Right ventricle myocardium inferior (tissue), 1 donor: ENCODE data around the gene CD47. TPM values are rescaled to one million over a fixed set of nuclear protein-coding genes. Genes with fewer than 3 reads are reported as not detected.

Source experiments
- ATAC-seq: fragments of 200-7000 bp; cut with Tn5 transposase; one replicate; pipeline ENCODE4 v1.9.1; 2020; ENCODE audit warnings: mild to moderate bottlenecking, moderate library complexity
- DNase-seq: peaks from one replicate; pipeline ENCODE4 v3.0.0; 2021; ENCODE audit errors: missing footprints
- intact Hi-C: fragments of 100-400 bp; cut with DNase I; formaldehyde crosslinking; loops from one replicate; pipeline ENCODE4 v1.11.0; 2022
- total RNA-seq: library from RNA; stranded (reverse); fragmentation: NEBNext Ultra II Directional; extraction: Animal tissue kit (Norgen Biotek cat#: 25700); gene quantifications from one replicate; pipeline ENCODE4 v1.2.1, GENCODE V29; 2021
- donor health status: DM: no; HTN: yes; CAD: no; lungs with severe emphysema.

CD47 gene
- total RNA-seq, 1 donor from 2014 or later: 44.2 TPM

DNA sequence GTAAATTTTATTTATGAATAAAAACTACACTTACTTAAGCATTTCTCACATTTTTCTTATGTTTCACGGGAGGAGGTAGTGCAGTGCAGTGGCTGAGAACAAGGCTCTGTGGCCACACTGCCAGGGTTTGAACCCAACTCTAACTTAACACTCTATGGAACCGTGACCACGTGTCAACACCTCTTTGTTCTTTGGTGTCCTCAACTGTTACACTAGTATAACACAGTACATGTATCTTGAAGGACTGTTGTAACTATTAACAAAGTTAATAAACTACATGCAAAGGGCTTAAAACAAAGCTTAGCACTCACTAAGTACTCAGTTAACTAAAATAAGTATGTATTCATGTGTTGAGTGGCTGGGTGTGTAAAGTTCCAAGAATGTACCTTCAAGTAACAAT is 19.5 kb downstream of the CD47 start:
- intact Hi-C loops: no loop called here
- ATAC-seq (no peak), DNase-seq (no peak)

DNA sequence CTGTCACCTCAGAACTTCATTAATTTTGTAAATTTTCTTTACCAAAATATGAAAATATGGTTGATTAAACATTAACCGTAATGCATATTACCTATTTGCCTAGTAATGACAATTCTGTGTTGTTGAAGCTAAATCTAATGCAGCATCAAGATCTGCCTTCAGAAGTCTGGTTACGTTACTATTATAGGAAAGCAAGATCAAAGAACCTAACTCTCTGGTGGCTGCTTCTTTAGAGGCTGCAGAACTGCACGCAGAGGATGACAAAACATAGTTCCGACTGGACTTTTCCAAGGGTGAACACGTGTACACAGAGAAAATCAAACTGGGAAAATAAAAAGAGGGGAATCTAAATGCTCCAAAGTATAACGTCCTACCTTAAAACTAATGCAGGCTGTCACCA is 20.5 kb downstream of the CD47 start:
- DNase-seq (no peak), ATAC-seq (no peak)
- intact Hi-C loops: no loop called here

DNA sequence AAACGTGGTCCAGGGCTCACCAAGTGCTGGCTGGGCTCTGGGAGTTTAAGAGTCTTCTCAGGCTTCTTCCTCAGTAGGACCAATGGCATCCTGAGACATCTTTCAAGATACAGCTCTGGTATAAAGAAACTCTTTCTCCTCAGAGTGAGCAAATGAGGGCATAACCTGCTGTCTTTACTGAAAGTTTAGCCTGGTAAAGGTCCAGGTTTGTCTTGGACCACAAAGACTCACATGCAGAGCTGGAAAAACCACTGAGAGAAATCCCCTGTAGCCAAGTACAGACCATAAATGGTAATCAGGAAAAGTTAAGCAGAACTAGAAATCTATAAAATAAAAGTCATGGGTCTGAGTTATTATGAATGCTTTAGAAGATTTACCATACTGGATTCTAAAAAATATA is 23.1 kb downstream of the CD47 start:
- no peak for DNase-seq
- intact Hi-C loops: no loop called here
- ATAC-seq: no peak

DNA sequence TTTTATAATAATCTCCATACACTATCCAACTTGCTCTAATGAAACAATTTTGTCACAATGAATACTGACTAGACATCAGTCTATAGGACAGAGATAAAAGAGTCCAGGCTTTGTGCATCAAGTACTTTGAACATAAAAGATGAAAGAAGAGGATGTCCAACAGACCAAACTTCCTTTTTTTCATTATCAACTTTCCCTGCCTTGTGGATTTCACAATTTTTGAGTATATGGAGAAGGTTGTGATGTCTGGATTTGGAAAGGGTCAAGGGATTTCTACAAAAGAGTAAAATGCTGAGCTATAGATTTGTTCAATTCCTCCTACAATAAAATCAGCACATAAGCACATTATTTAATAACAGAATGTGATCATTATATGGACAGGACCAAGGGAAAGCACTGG is 25.7 kb downstream of the CD47 start:
- no peak for DNase-seq
- ATAC-seq: no peak
- intact Hi-C loops: no loop called here

DNA sequence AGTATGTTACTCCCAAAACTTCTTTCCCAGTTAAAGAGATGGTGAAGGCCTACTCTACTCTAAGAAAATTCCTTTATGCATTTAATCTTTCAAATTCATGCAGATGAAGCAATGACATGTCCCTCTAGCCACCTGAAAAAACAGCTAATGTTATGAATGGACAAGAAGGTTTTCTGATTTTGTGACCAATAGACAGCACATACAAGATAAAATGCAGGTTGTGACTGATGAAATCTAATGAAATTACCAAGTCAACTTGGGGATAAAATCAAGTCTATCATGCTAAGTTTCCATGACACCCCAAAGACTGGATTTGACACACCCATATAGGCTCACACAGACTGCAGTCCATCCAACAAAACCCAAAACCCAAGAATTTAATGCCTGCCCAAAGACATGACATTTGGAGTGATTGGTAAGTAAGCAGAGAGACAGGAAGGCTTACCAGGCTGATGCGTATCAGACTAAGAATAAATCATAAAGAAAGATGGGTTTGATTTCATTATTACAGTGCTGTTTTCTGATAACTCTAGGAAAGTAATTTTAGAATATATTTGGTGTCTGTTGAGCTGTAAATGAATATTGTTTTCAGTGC is 26.4 kb downstream of the CD47 start:
- intact Hi-C loops: no loop called here
- ATAC-seq: no peak
- no peak for DNase-seq

DNA sequence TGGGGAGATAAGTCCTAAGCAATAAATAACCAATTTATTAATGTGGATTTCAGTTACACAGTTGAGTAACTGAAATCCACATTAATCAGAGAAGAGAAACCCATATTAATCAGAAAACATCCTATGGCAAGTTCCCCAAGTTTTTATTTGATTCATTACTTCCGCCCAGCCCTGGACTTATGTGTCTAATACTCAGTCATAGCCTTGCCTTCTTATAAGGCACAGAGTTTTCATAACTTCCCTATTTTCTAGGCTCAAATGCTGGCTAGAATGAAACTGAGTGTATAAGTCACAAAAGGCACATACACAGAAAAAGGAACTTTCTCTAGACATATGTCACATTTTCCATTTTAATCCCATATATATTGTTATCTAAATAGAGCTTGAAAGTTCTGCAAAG is 28.8 kb downstream of the CD47 start:
- ATAC-seq (no peak), DNase-seq (no peak)
- intact Hi-C loops: no loop called here

DNA sequence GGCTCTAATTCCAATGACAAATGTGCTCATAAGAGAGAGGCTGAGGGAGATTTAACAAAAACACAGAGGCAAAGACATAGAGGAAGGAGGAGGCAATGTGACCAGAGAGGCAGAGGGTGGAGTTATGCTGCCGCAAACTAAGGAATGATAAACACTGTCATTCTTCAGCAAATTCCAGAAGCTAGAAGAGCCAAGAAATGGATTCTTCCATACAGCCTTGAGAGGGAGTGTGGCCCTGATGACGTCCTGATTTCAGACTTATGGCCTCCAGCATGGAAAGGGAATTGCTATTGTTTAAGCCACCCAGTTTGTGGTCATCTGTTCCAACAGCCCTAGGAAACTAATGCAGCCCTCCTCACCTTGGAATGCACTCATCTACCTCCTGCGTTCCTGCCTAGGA is 30.5 kb downstream of the CD47 start:
- ATAC-seq (no peak), DNase-seq (no peak)
- intact Hi-C loops: no loop called here

DNA sequence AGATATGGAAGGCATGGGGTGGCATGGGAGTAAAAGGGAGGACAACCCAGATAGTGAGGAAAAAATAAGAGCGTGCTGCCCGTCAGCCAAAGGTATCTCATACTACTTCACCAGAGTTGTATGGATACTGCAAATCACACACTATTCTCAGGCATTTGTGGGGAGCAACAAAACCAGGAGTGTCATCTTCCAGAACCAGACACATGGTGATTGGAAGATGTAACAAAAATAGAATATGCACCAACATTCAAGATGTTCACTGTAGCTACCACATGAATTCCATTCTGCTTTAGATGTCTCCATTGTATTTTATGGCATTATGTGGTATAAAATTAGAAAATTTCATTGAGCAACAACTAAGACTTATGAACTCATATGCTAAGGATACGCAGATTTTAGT is 34.9 kb downstream of the CD47 start:
- DNase-seq: no peak
- intact Hi-C loops: no loop called here
- ATAC-seq: no peak

DNA sequence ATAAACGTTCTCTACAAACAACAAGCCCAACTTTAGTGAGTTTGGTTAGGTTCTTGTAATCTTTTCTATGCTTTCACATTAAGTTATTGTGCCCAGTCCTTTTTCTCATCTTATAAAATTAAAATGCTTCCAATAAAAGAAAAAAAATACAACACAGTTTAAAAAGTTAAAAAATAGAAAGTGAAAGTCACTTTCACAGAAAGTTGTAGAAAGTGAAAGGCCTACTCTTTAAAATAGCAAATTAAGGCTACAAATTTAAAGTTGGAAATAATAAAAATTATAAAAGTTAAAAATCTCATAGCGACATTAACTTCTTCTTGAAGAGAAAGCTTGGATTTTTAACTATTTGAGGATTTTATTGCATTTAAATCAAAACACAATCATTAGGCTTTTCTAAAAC is 35.9 kb downstream of the CD47 start:
- no peak for DNase-seq
- no peak for ATAC-seq
- intact Hi-C loops: no loop called here

DNA sequence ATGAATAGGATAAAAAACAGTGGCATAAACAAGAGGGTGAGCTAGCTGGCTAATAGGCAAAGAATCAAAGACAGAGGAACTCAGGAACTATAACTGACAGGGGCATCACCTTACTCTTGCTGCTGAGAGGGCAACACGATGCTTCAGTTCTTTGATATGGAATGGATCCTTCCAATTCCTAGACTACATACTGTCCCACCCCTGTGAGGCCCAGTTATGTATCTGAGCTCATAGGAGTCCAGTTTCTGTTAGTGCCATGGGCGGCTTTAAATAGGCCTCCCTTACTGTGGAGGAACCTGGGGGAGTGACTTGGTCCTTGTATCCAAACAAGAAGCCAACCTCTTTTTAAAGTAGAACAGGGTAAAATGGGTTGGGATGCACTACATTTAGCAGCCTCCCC is 37.3 kb downstream of the CD47 start:
- ATAC-seq (no peak), DNase-seq (no peak)
- intact Hi-C loops: no loop called here

DNA sequence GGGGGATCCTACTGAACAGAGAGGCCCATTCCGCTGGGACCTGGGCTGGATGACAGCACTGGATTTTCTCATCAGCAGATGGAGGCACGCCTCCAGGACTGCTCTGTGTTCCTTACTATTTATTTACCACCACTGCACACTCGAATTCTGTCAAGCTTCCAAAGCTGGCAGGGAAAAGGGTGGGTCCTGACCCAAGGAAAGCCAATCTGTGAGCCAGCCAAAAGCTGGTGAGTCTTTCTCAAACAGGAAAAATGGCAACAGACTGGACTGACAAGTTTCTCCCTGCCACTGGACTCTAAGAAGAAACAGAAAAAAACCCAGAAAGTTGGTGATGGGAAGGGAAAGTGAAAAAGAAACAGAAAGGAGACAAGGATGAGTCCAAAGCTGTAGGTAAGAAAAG is 37.8 kb downstream of the CD47 start:
- DNase-seq (no peak), ATAC-seq (peak; percentile 39)
- intact Hi-C loops: no loop called here

DNA sequence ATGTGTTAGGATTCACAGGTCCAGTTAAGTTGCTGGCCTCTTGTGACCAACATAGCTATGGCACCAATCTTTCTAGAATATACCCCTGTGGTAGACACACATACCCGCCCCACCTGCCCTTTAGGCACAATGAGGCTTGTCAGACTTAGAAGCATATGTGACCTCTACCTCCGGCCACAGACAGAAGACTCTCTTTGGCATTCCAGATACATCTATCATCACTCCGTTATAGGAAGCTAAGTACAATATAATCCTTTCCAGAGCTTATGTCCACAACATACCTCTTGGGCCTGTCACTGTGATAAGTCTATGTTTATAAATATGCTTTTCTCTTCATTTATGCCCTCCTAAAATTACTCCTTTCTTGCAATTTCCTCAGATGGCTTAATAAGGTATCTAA is 39.8 kb downstream of the CD47 start:
- intact Hi-C loops: no loop called here
- DNase-seq (no peak), ATAC-seq (no peak)

DNA sequence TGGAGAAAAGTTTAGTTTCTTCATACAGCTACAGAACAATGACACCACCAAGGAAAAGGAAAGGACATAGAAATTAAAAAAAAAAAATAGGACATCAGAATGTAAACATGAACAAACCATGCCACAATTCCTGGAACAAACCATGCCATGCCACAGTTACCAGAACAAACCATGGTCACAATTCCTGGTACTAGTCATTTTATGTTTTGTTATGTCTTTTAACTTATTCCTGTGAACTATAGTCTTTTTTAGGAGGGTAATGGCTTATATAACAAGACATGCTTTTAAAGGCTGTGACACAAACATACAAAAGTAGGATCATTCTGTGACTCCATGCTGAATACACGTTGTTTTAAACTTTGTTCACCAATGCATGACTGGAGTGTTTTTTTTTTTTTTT is 42.8 kb downstream of the CD47 start:
- DNase-seq (no peak), ATAC-seq (no peak)
- intact Hi-C loops: no loop called here

DNA sequence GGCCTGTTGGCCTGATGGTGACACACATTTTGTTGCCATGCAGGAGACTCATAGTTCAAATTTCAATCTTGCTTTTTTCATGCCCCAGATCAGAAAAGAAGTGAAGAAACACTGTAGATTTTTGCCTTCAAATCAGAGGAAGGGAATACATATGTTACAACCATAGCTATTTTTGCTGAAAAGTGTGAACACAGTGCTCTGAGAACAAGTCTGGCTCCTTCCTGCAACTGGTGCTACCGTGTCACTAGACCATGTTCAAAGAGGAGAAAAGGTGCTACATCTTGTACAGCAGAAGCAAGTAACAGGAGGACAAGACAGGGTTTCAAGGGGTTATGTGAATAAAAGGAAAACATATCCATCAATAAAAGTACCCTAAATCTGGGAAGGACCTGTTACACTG is 44.6 kb downstream of the CD47 start:
- intact Hi-C loops: no loop called here
- no peak for ATAC-seq
- DNase-seq: no peak

DNA sequence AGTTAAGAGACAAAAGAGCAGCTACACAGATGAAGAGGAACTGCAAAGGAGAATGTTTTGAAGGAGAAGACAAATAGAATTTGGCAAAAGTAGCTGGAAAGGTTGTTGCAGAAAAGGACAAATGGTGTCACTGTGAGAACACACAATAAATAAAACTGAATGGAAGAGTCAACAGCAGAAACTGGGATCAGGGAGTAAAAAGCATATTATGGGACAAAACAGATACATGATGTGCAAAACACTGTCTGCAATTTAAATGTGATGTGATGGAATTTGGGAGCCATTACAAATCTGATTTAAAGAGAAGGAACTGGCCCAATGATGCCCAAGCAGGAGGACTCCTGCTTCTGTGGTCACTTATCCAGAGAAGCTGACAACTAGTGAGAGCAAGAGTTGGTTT is 46.1 kb downstream of the CD47 start:
- ATAC-seq (no peak), DNase-seq (no peak)
- intact Hi-C loops: no loop called here

DNA sequence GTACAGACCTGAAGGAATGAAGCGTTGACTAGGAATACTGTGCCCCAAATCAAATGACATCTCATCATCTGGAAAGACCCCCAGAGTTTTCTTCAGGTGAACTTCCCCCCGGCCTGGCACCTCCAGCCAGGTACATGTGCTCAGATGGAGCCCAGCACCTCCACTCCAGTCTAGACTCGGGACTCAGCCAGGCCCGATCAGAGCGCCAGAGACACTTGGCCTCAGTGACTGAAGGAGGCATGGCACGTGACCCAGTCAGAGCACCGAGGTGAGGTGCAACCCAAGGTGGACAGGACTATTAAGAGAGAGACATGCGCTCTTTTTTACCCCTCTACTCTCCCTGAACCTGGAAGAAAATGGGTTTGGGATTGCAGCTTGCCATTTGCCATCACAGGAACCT is 48.5 kb downstream of the CD47 start:
- intact Hi-C loops: no loop called here
- DNase-seq: no peak
- no peak for ATAC-seq

DNA sequence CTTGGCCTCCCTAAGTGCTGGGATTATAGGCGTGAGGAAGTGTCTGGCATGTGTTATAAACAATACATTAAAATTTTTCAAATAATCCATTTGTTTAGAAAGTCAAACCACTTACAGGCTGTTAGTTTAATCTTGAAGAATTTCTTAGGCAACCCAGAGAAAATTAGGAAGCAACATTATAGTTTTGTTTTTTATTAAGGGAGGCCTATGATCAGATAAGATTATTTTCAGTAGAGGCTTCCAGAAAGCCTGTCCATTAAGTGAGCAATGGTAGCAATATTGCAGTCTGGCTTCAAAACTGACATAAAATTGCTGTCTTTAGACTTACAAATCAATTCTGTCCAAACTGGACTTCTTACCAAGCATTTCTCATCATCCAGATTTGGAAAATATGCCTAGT is 49.6 kb downstream of the CD47 start:
- DNase-seq: no peak
- intact Hi-C loops: no loop called here
- no peak for ATAC-seq

DNA sequence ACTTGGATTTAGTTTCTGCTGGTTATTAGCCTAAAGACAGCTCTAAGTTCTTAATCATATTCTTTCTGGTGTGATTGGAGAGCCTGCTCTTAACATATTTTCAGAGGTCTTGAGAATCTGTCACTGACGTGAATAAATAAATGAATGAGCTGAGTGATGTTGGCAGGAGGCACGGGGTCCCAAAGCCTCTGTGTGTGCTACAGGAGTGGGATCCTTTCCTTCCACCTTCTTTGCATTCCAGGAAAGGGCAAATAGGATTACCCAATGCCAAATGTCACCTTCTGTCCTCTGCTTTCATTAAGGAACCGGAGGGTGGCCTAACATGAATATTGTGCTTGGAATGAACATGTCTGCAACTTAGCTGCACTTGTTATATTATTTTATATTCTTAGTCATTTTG is 53.1 kb downstream of the CD47 start:
- DNase-seq (no peak), ATAC-seq (no peak)
- intact Hi-C loops: no loop called here

DNA sequence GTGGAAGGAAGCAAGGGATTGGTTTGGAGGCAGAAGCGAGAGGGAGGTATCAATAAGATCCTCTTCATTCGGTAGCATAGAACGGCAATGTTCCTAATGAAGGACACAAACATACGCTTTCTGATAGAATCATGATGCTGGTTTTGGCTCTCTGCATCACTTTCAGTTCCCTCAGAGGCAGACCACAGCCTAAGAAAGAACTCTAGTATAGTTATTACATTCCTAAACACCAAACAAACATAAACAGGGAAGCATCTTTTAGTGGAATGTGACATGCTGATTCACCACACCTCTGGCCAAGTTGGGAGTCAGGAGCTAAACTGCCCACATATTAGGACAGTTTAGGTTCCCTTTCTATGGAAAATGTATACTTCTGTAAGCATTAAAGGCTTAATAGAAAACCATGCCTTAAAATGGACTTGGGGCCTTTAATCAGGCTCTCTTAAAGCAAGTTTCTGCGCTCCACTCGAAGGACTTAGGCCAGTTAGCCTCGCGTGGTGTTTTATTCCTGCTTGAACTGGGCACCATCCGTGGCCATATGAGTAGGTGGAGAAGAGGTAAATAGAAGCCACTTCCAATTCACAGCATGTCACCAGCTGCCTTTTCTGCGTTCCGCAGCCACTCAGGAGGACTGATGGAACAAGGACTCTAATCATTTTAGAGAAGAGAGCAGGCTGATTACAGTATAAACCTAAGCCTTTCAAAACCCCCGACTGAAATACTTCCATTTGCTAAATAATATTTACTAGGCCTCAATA is 53.7 kb downstream of the CD47 start:
- peak; percentile 28 for ATAC-seq
- DNase-seq: no peak
- intact Hi-C loops: no loop called here

DNA sequence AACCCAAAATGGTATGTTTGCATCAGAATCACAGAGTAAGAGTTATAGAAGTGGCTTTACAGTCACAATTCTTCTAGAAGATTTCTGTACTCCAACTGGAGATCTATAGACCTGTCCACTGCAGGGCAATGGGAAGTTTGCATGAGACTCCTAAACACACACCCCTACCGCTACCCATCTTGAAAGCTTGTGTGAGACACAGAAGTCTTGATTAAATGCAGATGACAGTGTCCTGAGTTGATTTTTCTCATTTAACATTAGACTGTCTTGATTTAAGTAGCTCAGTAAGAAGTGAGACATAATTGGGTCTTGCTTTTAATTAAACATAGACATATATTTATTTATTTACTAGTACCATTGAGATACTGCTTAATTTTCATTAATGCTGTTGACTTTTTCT is 54.4 kb downstream of the CD47 start:
- ATAC-seq (no peak), DNase-seq (no peak)
- intact Hi-C loops: no loop called here

DNA sequence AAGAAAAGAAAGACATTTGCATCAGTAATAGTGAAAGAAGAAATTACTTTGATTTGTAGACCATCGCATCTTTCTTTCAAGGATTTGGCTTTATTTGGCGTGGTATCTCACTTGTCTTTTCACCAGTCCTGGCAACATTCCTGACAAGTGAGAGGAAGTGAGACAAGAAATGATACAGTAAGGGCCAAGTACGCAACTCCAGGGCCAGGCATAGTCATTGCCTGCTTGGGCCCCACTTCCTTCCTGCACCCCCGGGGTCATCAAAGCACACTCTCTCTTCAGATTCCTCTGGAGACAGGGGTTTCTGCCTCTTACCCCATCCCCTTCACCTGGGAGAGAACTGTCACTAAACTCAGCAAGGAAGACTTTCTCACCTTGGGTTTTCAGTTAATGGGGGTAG is 55.1 kb downstream of the CD47 start:
- intact Hi-C loops: no loop called here
- ATAC-seq: no peak
- no peak for DNase-seq
